Mammary microvascular endothelial cell (primary cell): ENCODE measurements around the gene KLF12. TPM values are rescaled to one million over a fixed set of nuclear protein-coding genes. Genes with fewer than 3 reads are reported as not detected.

Source experiments
- total RNA-seq: library from RNA; depleted of rRNA; stranded (reverse); fragments of >200 nt; gene quantifications from 2 replicates; pipeline ENCODE4 v1.2.3, GENCODE V29; 2015

KLF12 gene
- total RNA-seq = 0.60 and 0.79 TPM in 2 replicates

DNA sequence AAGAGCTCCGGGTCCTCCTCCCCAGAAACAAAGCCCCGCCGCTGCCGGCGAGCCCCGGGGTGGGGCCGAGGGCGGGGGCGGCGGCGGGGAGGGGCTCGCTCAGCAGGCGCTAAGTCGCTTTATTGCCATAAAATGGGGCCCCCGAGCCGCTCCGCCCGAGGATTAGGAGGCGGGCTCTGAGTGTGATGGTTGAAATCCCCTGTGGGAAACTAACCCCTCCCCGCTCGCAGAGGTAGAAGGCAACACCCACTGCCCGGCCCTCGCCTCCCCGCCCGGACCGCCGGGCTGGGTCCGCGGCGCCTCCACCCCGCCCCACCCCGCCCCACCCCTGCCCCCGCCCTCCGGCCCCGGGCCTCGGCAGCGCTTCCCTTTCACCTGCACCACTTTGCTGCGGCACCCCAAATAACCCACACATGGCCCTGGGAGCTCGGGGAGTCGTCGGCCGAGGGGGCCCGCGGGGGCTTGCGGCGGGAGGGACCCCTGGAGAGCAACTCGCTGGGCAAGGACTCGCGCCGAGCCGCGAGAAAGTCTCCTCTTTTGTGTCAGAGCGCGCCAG lies at the start of gene KLF12:
Gene KLF12, minus strand, starts transcription at position 184 of the 556 bp plus-strand sequence.

